ENCODE results near the gene FAHD2B.
"Not testable (repeated sequence)": the region's sequence is repeated elsewhere in the genome, so short reads cannot be mapped to it uniquely, and the experiment has no call there.

FAHD2B gene

GRCh38 chr2:97068074-97068473, 26.6 kb downstream of the FAHD2B start:
- no peak for DNase-seq (ENCODE audit: low read depth in 2 of 2)

GRCh38 chr2:97067279-97068004, 27.2 kb downstream of the FAHD2B start:
- DNase-seq (ENCODE audit: low read depth in 2 of 2): no peak

- DNase-seq (ENCODE audit: low read depth in 2 of 2): not testable (repeated sequence)
These were observed 28.7 kb downstream of the FAHD2B start for GRCh38 chr2:97066030-97066429.

GRCh38 chr2:97062020-97062419, 32.7 kb downstream of the FAHD2B start:
- DNase-seq (ENCODE audit: low read depth in 2 of 2): not testable (repeated sequence)

- not testable (repeated sequence) for DNase-seq (ENCODE audit: low read depth in 2 of 2)
These were observed 34.9 kb downstream of the FAHD2B start for GRCh38 chr2:97059782-97060181.

- DNase-seq (ENCODE audit: low read depth in 2 of 2): not testable (repeated sequence)
These were observed 38.5 kb downstream of the FAHD2B start for GRCh38 chr2:97056150-97056549.

- not testable (repeated sequence) for DNase-seq (ENCODE audit: low read depth in 2 of 2)
These were observed 44.6 kb downstream of the FAHD2B start for GRCh38 chr2:97050032-97050431.

GRCh38 chr2:97048448-97048847, 46.2 kb downstream of the FAHD2B start:
- not testable (repeated sequence) for DNase-seq (ENCODE audit: low read depth in 2 of 2)

- DNase-seq (ENCODE audit: low read depth in 2 of 2): not testable (repeated sequence)
These were observed 48.0 kb downstream of the FAHD2B start for GRCh38 chr2:97046676-97047075.

- DNase-seq (ENCODE audit: low read depth in 2 of 2): not testable (repeated sequence)
These were observed 48.7 kb downstream of the FAHD2B start for GRCh38 chr2:97045895-97046499.
